Esophagus mucosa (tissue), 1 donor: ENCODE measurements around the gene CDK2. TPM values are rescaled to one million over a fixed set of nuclear protein-coding genes. Genes with fewer than 3 reads are reported as not detected.
"Not testable (repeated sequence)": the region's sequence is repeated elsewhere in the genome, so short reads cannot be mapped to it uniquely, and the experiment has no call there.

ENCODE experiments used
- ATAC-seq: fragments of 200-7000 bp; cut with Tn5 transposase; one replicate; pipeline ENCODE4 v1.9.1; 2020
- total RNA-seq: library from RNA; stranded (reverse); gene quantifications from one replicate; pipeline ENCODE4 v1.2.4, GENCODE V29; 2023
- donor health status: DM: yes; HTN: yes; CAD: no.

The CDK2 gene
- total RNA-seq, result 20.5 TPM

GRCh38 chr12:55966408-55967281, at the start of gene CDK2:
Gene CDK2 (plus strand): TSS chr12:55966830. CDS start chr12:55967009, 179 bp downstream.
- ATAC-seq, result peak; percentile 89

GRCh38 chr12:55919032-55919431, 47.6 kb upstream of the CDK2 start:
- not testable (repeated sequence) for ATAC-seq

GRCh38 chr12:55922126-55922525, 44.5 kb upstream of the CDK2 start:
- ATAC-seq, result no peak

- not testable (repeated sequence) for ATAC-seq
Measured at GRCh38 chr12:55923648-55924047, 43.0 kb upstream of the CDK2 start.

GRCh38 chr12:55925371-55925770, 41.3 kb upstream of the CDK2 start:
- ATAC-seq, result no peak

- ATAC-seq, result no peak
Measured at GRCh38 chr12:55925870-55926737, 40.5 kb upstream of the CDK2 start.

GRCh38 chr12:55926738-55927587, 39.7 kb upstream of the CDK2 start:
- ATAC-seq, result peak; percentile 60

- peak; percentile 71 for ATAC-seq
Measured at GRCh38 chr12:55927588-55928502, 38.8 kb upstream of the CDK2 start, which contains the start of gene PYM1. Gene PYM1 (minus strand): TSS chr12:55927894. CDS start chr12:55927761, 133 bp downstream.

GRCh38 chr12:55929306-55929791, 37.3 kb upstream of the CDK2 start:
- no peak for ATAC-seq

- peak; percentile 35 for ATAC-seq
Measured at GRCh38 chr12:55930771-55931316, 35.8 kb upstream of the CDK2 start, which contains the start of gene DGKA. Gene DGKA (plus strand): TSS chr12:55931162. CDS start chr12:55936504, 5,342 bp downstream.

- ATAC-seq, result no peak
Measured at GRCh38 chr12:55931317-55931779, 35.3 kb upstream of the CDK2 start.

- peak; percentile 9 for ATAC-seq
Measured at GRCh38 chr12:55931780-55932550, 34.7 kb upstream of the CDK2 start.

- ATAC-seq, result peak; percentile 22
Measured at GRCh38 chr12:55932551-55932910, 34.1 kb upstream of the CDK2 start.

GRCh38 chr12:55933169-55933798, 33.3 kb upstream of the CDK2 start:
- peak; percentile 66 for ATAC-seq

- no peak for ATAC-seq
Measured at GRCh38 chr12:55933799-55934742, 32.6 kb upstream of the CDK2 start.

GRCh38 chr12:55934773-55935172, 31.9 kb upstream of the CDK2 start:
- ATAC-seq, result no peak

- no peak for ATAC-seq
Measured at GRCh38 chr12:55935738-55936151, 30.9 kb upstream of the CDK2 start.

GRCh38 chr12:55937981-55938380, 28.6 kb upstream of the CDK2 start:
- ATAC-seq, result no peak
